NCI-H187 treated with DMSO at 0.1 percent for 48 hours (cell line): ENCODE results near the gene DNAH5.
"Not testable (repeated sequence)": the region's sequence is repeated elsewhere in the genome, so short reads cannot be mapped to it uniquely, and the experiment has no call there.

Experiments used
- DNase-seq: peaks from one replicate; lab custom pipeline; 2025; lab: John Stamatoyannopoulos, UW

The DNAH5 gene

DNA sequence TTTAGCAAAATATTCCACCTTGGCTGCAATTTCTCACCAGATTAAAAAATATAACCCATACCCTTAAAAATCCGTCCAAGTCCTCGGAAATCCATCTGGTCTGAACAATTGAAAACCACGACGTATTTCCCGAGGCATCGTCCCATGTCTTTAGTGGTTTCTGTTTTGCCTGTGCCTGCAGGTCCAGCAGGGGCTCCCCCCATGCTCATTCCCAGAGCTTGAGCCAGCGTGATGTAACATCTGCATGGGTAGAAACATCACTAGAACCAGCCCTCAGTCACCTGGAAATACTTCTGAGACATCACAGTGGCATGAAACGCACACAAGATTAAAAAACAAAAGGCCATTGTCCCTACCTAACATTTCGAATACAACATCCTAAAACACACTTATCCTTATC lies 114.0 kb downstream of the DNAH5 start:
- no peak for DNase-seq

GRCh38 chr5:13821366-13821765 lies 123.1 kb downstream of the DNAH5 start:
- DNase-seq = no peak

DNA sequence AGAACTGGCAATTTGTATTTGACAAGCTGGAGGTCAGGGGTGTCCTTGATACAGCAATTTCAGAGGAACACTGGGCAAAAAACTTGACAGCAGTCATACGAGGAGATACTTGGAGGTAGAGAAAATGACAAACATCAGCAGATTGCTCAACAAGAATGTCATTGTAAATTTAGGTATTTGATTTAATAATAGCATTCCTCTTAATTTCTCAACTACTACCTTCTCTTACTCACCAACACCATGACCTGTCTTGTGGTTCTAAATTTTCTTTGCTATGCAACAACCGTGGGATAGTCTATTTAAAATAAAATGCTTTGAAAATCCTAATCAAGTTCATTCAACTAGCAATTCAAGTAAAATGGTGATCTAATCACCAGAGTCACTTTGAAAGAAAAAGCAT lies 128.4 kb downstream of the DNAH5 start:
- no peak for DNase-seq

- DNase-seq = no peak
Observed at GRCh38 chr5:13814301-13814700, 130.2 kb downstream of the DNAH5 start.

DNA sequence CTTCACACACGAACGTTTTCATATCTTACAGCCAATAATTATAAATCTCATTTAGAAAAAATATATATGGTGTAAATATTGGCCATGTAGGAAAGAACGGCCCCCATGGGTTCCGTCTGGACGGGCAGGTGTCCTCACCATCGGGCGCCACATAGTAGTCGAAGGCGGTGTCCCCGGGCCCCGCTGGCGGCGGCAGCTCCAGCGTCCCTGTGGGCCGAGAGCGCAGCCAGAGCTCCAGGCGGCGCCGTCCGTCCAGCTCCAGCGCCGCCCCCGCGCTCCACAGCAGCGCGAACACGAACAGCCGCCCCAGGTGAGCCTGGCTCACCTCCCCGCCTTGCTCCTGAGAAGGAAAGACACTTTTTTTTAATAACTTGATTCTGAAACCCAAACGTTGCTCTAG lies 134.6 kb downstream of the DNAH5 start:
- no peak for DNase-seq

GRCh38 chr5:13804336-13804735 lies 140.2 kb downstream of the DNAH5 start:
- DNase-seq = no peak

- DNase-seq = not testable (repeated sequence)
Observed at GRCh38 chr5:13798569-13798968, 145.9 kb downstream of the DNAH5 start.

DNA sequence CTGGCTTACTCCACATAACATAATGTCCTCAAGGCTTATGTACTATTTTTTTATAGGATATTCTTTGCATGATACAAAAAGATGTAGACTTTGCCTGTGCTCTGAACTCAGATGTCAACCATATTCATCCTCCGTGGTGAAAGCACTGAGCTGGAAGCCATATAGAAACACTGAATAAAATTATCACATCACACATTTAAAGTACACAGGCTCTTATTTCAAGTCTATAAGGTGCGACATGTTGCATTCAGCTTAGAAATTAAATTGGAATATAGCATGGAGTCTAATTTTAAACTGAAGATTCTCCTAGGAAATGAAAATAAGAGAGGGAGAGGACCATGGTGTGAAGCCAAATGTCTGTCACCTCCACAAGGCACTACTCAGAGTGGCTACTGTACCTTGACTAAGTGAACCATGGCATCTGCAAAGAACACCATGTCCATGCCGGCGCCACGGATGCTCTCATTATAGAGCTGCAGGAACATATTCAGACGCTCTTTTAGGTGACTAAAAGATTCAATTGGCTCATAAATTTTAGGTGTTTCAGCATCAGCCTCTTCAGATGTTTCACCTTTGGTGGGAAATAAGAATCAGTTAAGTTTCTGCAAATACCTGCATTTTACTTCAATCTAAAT lies 158.6 kb downstream of the DNAH5 start:
- no peak for DNase-seq

GRCh38 chr5:13783726-13784125 lies 160.8 kb downstream of the DNAH5 start:
- DNase-seq = no peak

DNA sequence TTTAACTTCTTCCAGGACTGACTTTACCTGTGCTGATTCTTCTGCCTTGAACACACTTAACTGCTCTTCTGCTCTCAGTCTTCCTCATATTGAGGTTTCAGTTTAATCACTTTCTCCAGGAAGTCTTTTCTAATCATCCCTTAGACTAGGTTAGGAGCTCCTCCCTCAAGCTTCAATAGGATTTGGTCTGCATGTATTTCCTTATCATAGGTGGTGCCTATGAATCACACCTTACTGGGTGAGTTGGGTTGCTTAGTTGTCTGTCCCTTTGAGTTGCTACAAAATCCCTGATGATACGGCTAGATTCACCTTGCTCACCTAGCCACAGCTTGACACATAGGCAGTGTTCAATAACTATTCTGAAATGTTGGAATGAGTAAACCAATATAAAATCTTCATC lies 164.4 kb downstream of the DNAH5 start:
- DNase-seq = no peak

- no peak for DNase-seq
Observed at GRCh38 chr5:13773649-13774048, 170.8 kb downstream of the DNAH5 start.

GRCh38 chr5:13771011-13771571 lies 173.4 kb downstream of the DNAH5 start:
- no peak for DNase-seq

GRCh38 chr5:13766236-13766635 lies 178.3 kb downstream of the DNAH5 start:
- DNase-seq = no peak

DNA sequence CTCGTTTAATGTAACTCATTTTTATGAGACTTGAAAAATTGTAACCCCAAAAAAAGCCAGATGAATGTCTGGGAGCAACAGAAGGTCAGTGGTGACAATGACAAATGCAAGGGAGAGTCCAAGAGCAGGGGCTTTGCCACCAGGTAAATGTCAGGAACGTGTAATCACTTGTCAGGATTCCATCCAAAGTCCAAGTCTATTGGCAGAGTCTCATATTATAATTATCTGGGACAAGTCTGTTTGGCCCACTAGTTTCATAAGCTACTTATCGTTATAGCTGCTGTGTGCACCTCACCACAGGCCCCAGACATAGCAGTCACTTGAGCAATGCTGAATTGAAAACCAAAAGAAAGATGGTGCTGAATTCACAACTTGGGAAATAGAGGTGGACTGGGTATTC lies 180.8 kb downstream of the DNAH5 start:
- no peak for DNase-seq

DNA sequence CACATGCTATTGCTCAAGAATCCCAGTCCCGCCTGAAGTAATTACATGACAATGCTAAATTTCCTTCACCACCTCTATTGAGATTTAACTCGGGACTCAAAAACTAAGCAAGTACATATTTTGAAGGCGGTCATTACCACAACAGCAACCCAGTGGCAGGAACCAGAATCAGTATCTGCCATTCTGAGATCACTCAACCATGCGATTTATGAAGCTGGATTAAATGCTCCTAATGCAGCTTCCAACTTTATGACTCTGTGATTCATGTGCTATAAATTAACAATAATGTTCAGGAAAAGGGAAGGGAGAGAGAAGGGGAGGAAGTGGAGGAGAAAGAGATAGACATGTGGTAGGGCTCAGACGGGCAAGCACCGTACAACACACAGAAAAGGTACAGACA lies 194.7 kb downstream of the DNAH5 start:
- no peak for DNase-seq

DNA sequence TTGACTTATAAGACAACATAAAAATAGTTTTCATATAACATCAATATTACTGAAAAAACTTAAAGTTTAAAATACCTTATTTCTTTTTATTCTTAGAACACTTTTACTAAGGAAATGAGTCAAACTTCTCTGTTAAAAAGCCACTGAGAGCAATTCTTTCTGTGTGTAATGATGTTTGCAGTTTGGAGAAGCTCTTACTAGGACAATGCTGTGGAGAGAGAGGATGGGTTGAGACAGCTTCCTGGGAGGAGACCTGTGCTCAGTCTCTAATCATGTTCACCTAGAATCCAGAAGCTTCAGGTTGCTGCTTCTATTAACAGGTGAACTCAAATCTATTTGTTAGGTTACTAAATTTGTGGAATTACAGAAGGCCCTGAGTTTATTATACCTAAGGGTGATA lies 198.5 kb downstream of the DNAH5 start:
- DNase-seq = no peak

- DNase-seq = no peak
Observed at GRCh38 chr5:13745508-13745907, 199.0 kb downstream of the DNAH5 start.

DNA sequence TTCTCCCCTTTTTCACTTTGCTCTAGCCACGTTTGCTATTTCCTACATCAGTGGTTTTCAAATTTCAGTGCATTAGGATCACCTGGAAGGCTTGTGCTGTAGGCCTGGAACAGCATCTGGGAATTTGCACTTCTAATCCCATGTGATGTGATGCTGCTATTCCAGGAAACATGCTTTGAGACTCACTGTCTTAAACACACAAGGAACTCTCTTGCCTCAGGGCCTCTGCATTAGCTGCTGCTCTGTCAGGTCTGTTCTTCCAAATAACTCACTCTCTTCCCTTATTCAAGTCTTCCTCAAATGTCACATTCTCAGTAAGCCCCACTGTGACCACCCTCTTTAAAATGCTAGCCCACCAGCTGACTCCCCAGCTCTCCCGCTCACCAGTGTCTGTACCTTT lies 204.0 kb downstream of the DNAH5 start:
- no peak for DNase-seq

GRCh38 chr5:13739479-13739878 lies 205.0 kb downstream of the DNAH5 start:
- DNase-seq = no peak

GRCh38 chr5:13735691-13736090 lies 208.8 kb downstream of the DNAH5 start:
- DNase-seq = no peak

- DNase-seq = no peak
Observed at GRCh38 chr5:13731121-13731628, 213.3 kb downstream of the DNAH5 start.

GRCh38 chr5:13708906-13709305 lies 235.6 kb downstream of the DNAH5 start:
- no peak for DNase-seq

GRCh38 chr5:13708432-13708831 lies 236.1 kb downstream of the DNAH5 start:
- DNase-seq = no peak

DNA sequence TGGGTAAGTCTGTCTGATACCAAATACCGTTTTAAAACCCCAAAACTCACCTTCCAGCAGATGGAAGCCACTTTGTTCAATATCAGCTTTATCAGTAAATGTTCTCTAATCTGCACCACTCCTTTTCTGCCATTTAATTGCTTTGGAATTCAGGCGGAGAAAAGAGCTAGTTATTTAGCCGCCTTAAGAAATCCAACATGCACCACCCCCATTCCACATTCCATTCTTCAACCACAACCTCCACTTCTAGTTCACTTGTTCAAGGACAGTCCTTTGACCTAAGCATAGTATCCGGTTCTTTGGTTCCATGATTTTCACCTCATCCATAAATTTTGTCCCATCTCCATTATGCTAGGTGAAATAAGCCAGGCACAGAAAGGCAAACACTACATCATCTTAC lies 240.1 kb downstream of the DNAH5 start:
- no peak for DNase-seq
